DMS114 treated with DMSO at 0.1 percent for 48 hours (cell line): ENCODE data around the gene LRRC32.

Experiments
- DNase-seq: peaks from one replicate; lab custom pipeline; 2025; ENCODE audit not compliant: unreplicated experiment; lab: John Stamatoyannopoulos, UW

LRRC32 gene

GRCh38 chr11:76670485-76671236 lies at the start of gene LRRC32:
TSS of gene LRRC32 (minus strand) at chr11:76670747. CDS start at chr11:76665954, 4,793 bp downstream.
- DNase-seq = no peak

- no peak for DNase-seq
These were observed 49.1 kb upstream of the LRRC32 start for GRCh38 chr11:76719686-76720085.

- DNase-seq = no peak
These were observed 48.7 kb upstream of the LRRC32 start for GRCh38 chr11:76719281-76719680.

- no peak for DNase-seq
These were observed 47.3 kb upstream of the LRRC32 start for GRCh38 chr11:76717816-76718215.

- DNase-seq = no peak
These were observed 46.8 kb upstream of the LRRC32 start for GRCh38 chr11:76717369-76717768.

GRCh38 chr11:76716268-76716667 lies 45.7 kb upstream of the LRRC32 start:
- no peak for DNase-seq

- no peak for DNase-seq
These were observed 43.9 kb upstream of the LRRC32 start for GRCh38 chr11:76714493-76714892.

- DNase-seq = no peak
These were observed 43.0 kb upstream of the LRRC32 start for GRCh38 chr11:76713499-76713898.

GRCh38 chr11:76712125-76712524 lies 41.6 kb upstream of the LRRC32 start:
- no peak for DNase-seq

- DNase-seq = no peak
These were observed 39.2 kb upstream of the LRRC32 start for GRCh38 chr11:76709756-76710155.

- DNase-seq = no peak
These were observed 38.6 kb upstream of the LRRC32 start for GRCh38 chr11:76708972-76709660.

GRCh38 chr11:76707293-76707825 lies 36.8 kb upstream of the LRRC32 start:
- no peak for DNase-seq

- DNase-seq = no peak
These were observed 36.1 kb upstream of the LRRC32 start for GRCh38 chr11:76706667-76707066.

- DNase-seq = no peak
These were observed 35.3 kb upstream of the LRRC32 start for GRCh38 chr11:76705826-76706225.

GRCh38 chr11:76704171-76704948 lies 33.8 kb upstream of the LRRC32 start:
- no peak for DNase-seq

GRCh38 chr11:76703707-76704106 lies 33.2 kb upstream of the LRRC32 start:
- no peak for DNase-seq

GRCh38 chr11:76702336-76703128 lies 32.0 kb upstream of the LRRC32 start:
- DNase-seq = no peak

GRCh38 chr11:76701294-76702040 lies 30.9 kb upstream of the LRRC32 start:
- DNase-seq = no peak

GRCh38 chr11:76700177-76701100 lies 29.9 kb upstream of the LRRC32 start:
- no peak for DNase-seq
